HUES6 (cell line): Measurements from ENCODE around the gene TMEM138.
"Not testable (repeated sequence)": the region's sequence is repeated elsewhere in the genome, so short reads cannot be mapped to it uniquely, and the experiment has no call there.

Source experiments
- H3K27ac ChIP-seq: 2 replicates; pipeline ENCODE4 v1.7.0; 2013; ENCODE audit warnings: low read depth, mild to moderate bottlenecking, low read length, inconsistent platforms
- H3K27me3 ChIP-seq: 2 replicates; pipeline ENCODE4 v1.6.1; 2013; ENCODE audit warnings: low read length; ENCODE audit not compliant: control insufficient read depth, insufficient read depth
- H3K36me3 ChIP-seq: 2 replicates; pipeline ENCODE4 v1.6.1; 2013; ENCODE audit warnings: low read length; ENCODE audit not compliant: control insufficient read depth, insufficient read depth
- H3K4me1 ChIP-seq: 2 replicates; pipeline ENCODE4 v1.6.1; 2013; ENCODE audit warnings: low read length; ENCODE audit not compliant: control insufficient read depth, insufficient read depth
- H3K4me3 ChIP-seq: 2 replicates; pipeline ENCODE4 v1.5.1; 2013; ENCODE audit warnings: low read depth, low read length
- H3K9ac ChIP-seq: one replicate; pipeline ENCODE4 v1.6.1; 2013; ENCODE audit warnings: mild to moderate bottlenecking, low read length
- H3K9me3 ChIP-seq: 2 replicates; pipeline ENCODE4 v1.6.1; 2013; ENCODE audit warnings: low read depth, low read length; ENCODE audit not compliant: control insufficient read depth, insufficient read depth

Gene TMEM138

DNA sequence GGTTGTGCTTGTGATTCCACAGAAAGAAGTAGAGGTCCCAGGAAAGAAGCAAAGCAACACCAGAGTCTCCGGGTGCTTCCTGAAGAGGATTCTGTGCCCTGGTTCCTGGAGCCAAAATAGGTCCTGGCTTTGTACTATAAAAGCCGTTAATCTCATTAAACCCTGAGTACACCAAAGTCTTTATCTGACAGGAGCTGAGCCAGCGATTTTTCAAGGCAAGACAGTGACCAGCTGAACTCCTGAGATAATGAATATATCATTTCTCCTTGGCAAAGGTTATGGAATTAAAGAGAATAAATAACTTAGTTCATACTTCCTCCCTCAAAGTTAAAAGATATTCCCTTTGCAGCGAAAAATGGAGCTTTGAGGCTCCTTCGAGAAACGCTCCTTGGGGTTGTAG is 5.2 kb downstream of the TMEM138 start:
- Histone ChIP-seq H3K9me3 (peaks cover 10% of the 10 kb centered on the region), H3K36me3 (peaks cover 73% of the 10 kb centered on the region), H3K27me3 (no peaks in the 10 kb centered on the region), H3K4me1 (no peaks in the 10 kb centered on the region), H3K4me3 (no peak overlapping the region), H3K27ac (no peak overlapping the region), H3K9ac (no peak overlapping the region)

DNA sequence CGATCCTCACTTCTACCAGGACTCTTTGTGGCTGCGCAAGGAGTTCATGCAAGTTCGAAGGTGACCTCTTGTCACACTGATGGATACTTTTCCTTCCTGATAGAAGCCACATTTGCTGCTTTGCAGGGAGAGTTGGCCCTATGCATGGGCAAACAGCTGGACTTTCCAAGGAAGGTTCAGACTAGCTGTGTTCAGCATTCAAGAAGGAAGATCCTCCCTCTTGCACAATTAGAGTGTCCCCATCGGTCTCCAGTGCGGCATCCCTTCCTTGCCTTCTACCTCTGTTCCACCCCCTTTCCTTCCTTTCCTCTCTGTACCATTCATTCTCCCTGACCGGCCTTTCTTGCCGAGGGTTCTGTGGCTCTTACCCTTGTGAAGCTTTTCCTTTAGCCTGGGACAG is 6.5 kb downstream of the TMEM138 start:
- Histone ChIP-seq H3K9ac (no peak overlapping the region), H3K27ac (no peak overlapping the region), H3K27me3 (no peaks in the 10 kb centered on the region), H3K9me3 (peaks cover 21% of the 10 kb centered on the region), H3K36me3 (peaks cover 78% of the 10 kb centered on the region), H3K4me1 (no peaks in the 10 kb centered on the region), H3K4me3 (no peak overlapping the region)

DNA sequence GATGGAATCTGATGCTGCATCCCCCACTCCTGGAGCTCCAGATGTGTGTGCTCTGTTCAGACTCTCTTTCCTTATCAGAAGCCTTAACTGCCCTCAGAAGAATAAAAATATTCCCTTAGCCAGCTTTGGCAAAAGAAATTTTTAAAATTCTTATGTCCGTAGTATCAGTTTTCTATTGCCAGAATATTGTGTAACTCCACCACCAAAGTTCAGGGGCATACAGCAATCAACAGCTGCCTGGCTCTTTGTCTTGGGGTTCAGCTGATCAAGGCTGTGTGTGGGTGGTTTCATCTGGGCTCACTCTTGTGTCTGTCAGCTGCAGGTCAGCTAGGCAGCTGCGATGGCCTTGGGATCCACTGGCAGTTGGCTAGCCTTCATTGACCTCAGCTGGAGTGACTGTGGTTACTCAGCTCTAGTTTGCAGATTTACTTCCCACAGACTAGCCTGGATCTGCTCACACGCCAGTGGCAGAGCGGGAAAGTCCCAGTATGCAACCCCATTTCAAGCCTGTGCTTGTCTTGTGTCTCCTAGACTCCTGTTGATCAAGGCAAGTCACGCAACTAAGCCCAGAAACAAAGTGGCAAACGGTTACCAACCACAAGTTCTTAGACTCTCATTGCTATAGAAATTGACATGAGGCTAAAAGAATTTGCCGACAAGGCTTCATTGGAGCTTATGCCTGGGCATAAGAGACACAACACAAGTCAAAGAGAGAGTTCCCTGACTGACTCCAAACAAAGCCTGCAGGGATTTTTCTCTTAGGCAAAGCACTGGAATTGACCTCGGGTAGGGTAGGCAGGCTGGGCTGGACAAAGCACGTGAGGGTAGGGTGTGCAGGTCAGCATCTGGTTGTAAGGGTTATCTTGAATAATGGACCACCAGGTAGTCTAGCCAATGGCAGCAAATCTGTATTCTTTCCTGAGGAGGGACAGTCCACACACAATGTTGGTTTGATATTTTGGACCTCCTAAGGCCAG is 7.5 kb downstream of the TMEM138 start:
- H3K36me3 ChIP-seq = peaks cover 72% of the 10 kb centered on the region
- no peaks in the 10 kb centered on the region for H3K4me1 ChIP-seq
- H3K4me3 ChIP-seq = no peak overlapping the region
- H3K27me3 ChIP-seq = no peaks in the 10 kb centered on the region
- H3K9me3 ChIP-seq = peaks cover 30% of the 10 kb centered on the region
- no peak overlapping the region for H3K9ac ChIP-seq
- H3K27ac ChIP-seq = no peak overlapping the region

DNA sequence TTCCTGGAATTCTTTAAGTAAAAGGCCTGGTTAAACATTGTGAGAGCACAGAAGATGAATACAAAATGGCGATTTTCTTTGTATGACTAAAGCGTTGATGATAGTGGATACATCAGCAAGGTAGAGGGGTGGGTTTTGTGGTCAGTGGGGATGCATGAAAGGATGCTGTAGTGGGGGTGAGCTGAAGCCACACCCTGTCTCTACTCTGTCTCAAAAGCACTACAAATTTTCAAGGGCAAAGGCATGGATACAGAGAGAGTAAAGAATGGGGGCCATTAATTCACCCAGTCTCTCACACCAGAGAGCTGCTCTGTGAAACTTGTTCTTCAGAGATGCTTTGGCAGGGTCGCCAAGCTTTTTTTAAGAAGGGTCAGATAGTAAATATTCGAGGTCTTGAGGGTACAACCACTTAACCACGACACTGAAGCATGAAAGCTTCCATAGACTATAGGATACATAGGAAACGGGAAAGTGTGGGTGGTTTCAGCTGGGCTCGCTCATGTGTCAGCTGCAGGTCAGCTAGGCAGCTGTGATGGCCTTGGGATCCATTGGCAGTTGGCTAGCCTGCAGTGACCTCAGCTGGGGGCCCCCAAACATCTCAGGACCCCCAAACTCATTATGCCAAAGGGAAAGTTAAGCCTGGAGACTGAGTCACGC is 8.3 kb downstream of the TMEM138 start:
- Histone ChIP-seq H3K4me3 (no peak overlapping the region), H3K4me1 (no peaks in the 10 kb centered on the region), H3K36me3 (peaks cover 70% of the 10 kb centered on the region), H3K27ac (no peak overlapping the region), H3K9me3 (peaks cover 34% of the 10 kb centered on the region), H3K9ac (no peak overlapping the region), H3K27me3 (no peaks in the 10 kb centered on the region)

DNA sequence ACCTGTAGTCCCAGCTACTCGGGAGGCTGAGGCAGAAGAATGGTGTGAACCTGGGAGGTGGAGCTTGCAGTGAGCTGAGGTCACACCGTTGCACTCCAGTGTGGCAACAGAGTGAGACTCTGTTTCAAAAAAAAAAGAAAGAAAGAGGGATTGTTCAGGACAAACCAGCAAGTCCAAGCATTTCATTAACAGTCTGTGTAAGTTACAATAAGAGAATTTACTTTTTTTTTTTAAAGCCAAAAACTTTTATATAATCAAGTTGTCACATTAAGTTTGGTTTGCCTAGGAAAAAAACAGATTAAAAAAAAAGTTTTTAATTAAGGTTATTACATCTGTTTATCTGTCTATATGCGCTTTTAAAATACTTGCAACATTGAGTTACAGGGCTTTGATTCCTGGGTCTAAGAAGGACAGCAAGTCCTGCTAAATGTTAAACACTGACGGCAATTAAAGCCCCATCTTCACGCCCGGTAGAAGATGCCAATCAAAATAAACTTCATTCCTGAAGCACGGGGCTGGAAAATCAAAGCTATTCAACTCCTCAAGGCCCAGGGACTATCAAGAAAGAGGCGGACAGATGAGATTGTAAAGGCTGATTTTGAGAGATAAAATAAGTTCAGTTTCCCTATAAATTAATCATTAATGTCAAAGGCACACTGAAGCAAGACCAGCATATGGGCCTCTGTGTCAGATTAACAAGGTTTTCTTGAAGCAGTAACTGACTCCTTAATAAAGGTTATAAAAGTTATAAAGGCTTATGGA is 10.7 kb downstream of the TMEM138 start:
- H3K4me3 ChIP-seq = no peak overlapping the region
- H3K4me1 ChIP-seq = no peaks in the 10 kb centered on the region
- peaks cover 56% of the 10 kb centered on the region for H3K36me3 ChIP-seq
- H3K27me3 ChIP-seq = no peaks in the 10 kb centered on the region
- H3K27ac ChIP-seq = no peak overlapping the region
- no peak overlapping the region for H3K9ac ChIP-seq
- peaks cover 34% of the 10 kb centered on the region for H3K9me3 ChIP-seq

DNA sequence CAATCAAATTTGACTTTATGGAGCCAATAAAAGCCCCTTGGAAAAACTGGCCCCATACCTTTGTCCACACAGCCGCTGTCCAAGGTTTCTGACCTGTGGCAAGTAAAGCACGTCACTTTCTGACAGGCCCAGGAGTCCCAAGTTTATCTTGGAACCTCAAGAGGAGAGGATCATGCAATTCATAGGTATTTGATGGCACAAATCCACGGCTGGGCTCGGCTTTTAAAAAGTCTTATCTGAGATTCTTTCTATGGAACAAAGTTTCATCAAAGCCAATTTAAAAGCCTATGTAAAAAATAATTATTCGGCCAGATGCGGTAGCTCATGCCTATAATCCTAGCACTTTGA is 13.6 kb downstream of the TMEM138 start:
- H3K9me3 ChIP-seq = peaks cover 34% of the 10 kb centered on the region
- H3K27me3 ChIP-seq = no peaks in the 10 kb centered on the region
- no peak overlapping the region for H3K9ac ChIP-seq
- H3K4me1 ChIP-seq = no peaks in the 10 kb centered on the region
- H3K4me3 ChIP-seq = no peak overlapping the region
- peaks cover 29% of the 10 kb centered on the region for H3K36me3 ChIP-seq
- no peak overlapping the region for H3K27ac ChIP-seq

DNA sequence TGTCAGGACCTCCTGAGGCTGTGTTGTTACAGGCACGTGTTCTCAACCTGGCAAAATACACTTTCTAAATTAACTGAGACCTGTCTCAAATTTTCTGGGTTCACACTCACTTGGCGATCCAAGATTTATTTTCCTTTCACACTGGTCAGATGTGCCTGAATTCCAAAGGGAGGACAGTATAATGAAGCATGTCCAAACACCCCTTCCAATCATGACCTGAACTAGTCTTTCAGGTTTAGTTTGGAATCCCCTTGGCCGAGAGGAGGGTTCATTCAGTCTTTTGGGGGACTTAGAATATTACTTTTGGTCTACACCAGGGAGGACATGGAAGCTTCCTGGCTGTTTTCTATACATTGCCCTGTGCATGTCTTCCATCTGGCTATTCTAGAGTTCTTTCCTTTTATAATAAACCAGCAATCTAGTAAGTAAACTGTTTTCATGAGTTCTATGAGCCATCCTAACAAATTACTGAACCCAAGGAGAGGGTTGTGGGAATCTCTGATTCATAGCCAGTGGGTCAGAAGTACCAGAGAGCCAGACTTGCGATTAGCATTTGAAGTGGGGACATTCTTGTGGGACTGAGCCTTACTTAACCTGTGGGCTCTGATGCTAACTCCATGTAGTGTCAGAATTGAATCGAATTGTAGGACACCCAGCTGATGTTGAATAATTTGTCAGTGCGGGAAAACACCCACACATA is 15.4 kb downstream of the TMEM138 start:
- Histone ChIP-seq H3K9ac (no peak overlapping the region), H3K9me3 (peaks cover 22% of the 10 kb centered on the region), H3K27ac (no peak overlapping the region), H3K27me3 (no peaks in the 10 kb centered on the region), H3K4me1 (no peaks in the 10 kb centered on the region), H3K36me3 (peaks cover 22% of the 10 kb centered on the region), H3K4me3 (no peak overlapping the region)

DNA sequence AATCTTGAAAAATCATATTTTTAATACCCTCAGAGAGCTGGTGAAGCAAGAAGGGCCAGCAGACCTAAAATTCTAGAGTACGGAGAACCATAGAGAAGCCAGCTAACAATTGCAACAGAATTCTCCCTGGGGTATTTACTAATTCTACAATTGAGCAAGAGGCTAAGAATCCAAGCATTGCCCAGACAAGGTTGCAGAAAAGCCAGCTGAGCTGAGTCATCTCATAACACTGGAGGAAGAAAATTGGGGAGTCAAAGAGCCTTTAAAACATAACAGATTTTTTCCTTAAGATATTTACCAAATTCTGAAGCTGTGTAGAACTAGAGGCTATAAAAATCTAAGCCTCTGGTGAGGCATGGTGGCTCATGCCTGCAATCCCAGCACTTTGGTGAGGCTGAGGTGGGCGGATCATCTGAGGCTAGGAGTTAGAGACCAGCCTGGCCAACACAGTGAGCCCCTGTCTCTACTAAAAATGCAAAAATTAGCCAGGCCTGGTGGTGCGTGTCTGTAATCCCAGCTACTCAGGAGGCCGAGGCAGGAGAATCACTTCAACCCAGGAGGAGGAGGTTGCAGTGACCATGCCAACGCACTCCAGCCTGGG is 16.6 kb downstream of the TMEM138 start:
- no peaks in the 10 kb centered on the region for H3K4me1 ChIP-seq
- H3K4me3 ChIP-seq = no peak overlapping the region
- H3K9me3 ChIP-seq = peaks cover 12% of the 10 kb centered on the region
- peaks cover 15% of the 10 kb centered on the region for H3K36me3 ChIP-seq
- no peak overlapping the region for H3K9ac ChIP-seq
- H3K27me3 ChIP-seq = no peaks in the 10 kb centered on the region
- no peak overlapping the region for H3K27ac ChIP-seq

DNA sequence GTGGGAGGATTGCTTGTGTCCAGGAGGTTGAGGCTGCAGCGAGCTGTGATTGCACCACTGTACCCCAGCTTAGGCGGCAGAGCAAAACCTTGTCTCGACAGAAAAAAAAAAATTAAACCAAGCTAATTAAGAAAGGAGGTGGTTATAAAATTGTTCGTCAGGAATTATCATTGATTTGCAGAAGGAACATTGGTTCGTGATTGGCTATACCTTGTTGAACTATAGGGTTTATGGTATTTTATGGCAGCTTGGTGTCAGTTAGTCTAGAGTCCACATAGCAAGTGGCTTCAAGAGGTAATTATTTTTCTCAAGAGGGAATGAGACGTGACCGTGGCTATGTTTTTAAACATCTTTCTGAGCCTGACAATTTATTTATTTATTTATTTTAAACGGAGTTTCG is 18.7 kb downstream of the TMEM138 start:
- Histone ChIP-seq H3K4me3 (no peak overlapping the region), H3K9ac (no peak overlapping the region), H3K36me3 (peaks cover 7% of the 10 kb centered on the region; the same call in 1 of the 2 replicates), H3K4me1 (no peaks in the 10 kb centered on the region), H3K9me3 (no peaks in the 10 kb centered on the region), H3K27me3 (no peaks in the 10 kb centered on the region), H3K27ac (no peak overlapping the region)

DNA sequence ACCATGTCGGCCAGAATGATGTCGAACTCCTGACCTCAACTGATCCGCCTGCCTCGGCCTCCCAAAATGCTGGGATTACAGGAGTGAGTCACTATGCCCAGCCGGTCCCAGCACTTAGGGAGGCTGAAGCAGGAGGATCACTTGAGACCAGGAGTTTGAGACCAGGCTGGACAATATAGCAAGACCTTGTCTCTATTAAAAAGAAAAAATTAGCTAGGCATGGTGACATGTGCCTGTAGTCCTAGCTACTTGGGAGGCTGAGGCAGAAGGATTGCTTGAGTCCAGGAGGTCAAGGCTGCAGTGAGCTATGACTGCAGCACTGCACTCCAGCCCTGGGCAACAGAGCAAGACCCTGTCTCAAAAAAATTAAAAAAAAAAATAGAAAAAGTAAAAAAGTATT is 21.7 kb downstream of the TMEM138 start:
- not testable (repeated sequence) for H3K9ac ChIP-seq, H3K36me3 ChIP-seq, H3K4me1 ChIP-seq, H3K4me3 ChIP-seq, H3K27me3 ChIP-seq, H3K27ac ChIP-seq, H3K9me3 ChIP-seq
